ENCODE measurements around the gene ABHD2. TPM values are rescaled to one million over a fixed set of nuclear protein-coding genes. Genes with fewer than 3 reads are reported as not detected.
"Not testable (repeated sequence)": the region's sequence is repeated elsewhere in the genome, so short reads cannot be mapped to it uniquely, and the experiment has no call there.

The ABHD2 gene
- total RNA-seq, 2 experiments from 2014 or later: 16.1 to 22.8 TPM

DNA sequence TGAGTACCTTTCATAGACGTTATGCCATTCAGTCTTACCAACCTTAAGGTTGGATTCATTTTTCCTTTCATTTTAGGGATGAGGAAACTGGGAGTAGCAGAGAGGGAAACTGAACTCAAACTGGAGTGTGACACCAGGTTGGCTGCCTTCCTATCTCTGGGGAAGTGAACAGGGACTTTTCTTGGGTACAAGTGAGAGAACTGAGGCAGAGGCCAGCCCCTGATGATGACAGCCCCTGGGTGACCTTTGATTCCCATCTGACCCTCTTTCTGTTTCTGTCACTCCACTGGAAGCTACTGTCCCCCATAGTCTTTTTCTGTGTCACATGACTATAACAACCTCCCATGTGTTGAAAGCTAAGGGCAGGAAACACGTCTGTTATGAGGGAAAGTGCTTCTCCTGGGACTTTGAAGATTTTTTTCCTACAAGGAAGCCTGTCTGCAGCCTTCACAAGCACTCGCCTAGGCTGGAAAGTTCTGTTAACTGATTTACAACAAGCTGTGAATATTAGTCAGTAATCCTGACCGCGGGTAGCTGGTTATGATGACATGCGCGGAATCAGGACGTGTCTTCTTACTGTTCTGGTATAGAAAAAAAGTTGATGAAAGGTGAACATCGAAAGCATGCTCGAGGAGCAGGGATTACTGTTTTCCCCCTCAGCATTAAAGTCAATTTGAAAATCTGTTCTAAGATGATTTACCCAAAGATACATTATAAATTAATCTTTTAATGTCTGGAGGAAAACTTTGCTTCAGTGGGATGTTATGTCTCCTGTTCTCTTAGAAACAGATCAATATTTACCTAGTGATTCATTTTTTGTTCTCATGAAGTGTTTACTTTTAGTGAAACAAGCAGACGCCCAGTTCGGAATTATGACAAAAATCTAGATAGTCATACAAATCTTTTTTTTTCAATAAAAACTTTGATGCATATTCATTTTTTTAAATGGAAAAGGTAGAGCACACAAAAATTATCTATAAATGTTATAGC, 31.5 kb downstream of the ABHD2 start:
- H3K27ac ChIP-seq (ENCODE audit: low read depth, low read length, poor library complexity, severe bottlenecking): no peak overlapping the region
- H3K4me3 ChIP-seq (ENCODE audit: low read depth, low read length, poor library complexity, severe bottlenecking): no peak overlapping the region
- CTCF ChIA-PET (ENCODE audit: unreplicated experiment): no interaction called here
- POLR2A ChIA-PET: no interaction called here
- H3K4me2 ChIP-seq (ENCODE audit: low read length): no peak overlapping the region
- H3K9me2 ChIP-seq (ENCODE audit: insufficient read depth, low read length): no peaks in the 10 kb centered on the region
- BruUV-seq (replicated peaks): no TSS peak
- no peaks in the 10 kb centered on the region for H3K9me3 ChIP-seq (ENCODE audit: low read length)
- H3K36me3 ChIP-seq (ENCODE audit: insufficient read depth, low read length): peaks cover 8% of the 10 kb centered on the region; the same call in 1 of the 2 replicates
- intact Hi-C loops (cut with micrococcal nuclease; ENCODE audit: unreplicated experiment): no loop called here
- H2AFZ ChIP-seq (ENCODE audit: low read length): no peak overlapping the region
- DNase-seq (ENCODE audit: low spot score): no peak
- H3K4me1 ChIP-seq (ENCODE audit: insufficient read depth, low read length, poor library complexity, severe bottlenecking): peaks cover 4% of the 10 kb centered on the region
- TF ChIP-seq, protein P1, sequence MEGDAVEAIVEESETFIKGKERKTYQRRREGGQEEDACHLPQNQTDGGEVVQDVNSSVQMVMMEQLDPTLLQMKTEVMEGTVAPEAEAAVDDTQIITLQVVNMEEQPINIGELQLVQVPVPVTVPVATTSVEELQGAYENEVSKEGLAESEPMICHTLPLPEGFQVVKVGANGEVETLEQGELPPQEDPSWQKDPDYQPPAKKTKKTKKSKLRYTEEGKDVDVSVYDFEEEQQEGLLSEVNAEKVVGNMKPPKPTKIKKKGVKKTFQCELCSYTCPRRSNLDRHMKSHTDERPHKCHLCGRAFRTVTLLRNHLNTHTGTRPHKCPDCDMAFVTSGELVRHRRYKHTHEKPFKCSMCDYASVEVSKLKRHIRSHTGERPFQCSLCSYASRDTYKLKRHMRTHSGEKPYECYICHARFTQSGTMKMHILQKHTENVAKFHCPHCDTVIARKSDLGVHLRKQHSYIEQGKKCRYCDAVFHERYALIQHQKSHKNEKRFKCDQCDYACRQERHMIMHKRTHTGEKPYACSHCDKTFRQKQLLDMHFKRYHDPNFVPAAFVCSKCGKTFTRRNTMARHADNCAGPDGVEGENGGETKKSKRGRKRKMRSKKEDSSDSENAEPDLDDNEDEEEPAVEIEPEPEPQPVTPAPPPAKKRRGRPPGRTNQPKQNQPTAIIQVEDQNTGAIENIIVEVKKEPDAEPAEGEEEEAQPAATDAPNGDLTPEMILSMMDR (conservative IDR thresholded peaks at IDR 0.05; ENCODE audit: low read length): no peak
- TF ChIP-seq EZH2phosphoT487 (IDR thresholded peaks at IDR 0.05; ENCODE audit: borderline replicate concordance, low read depth, low read length): no peak
- H4K20me1 ChIP-seq (ENCODE audit: insufficient read depth, low read length): no peaks in the 10 kb centered on the region
- H3K79me2 ChIP-seq (ENCODE audit: insufficient read depth, low read depth, low read length): no peaks in the 10 kb centered on the region

DNA sequence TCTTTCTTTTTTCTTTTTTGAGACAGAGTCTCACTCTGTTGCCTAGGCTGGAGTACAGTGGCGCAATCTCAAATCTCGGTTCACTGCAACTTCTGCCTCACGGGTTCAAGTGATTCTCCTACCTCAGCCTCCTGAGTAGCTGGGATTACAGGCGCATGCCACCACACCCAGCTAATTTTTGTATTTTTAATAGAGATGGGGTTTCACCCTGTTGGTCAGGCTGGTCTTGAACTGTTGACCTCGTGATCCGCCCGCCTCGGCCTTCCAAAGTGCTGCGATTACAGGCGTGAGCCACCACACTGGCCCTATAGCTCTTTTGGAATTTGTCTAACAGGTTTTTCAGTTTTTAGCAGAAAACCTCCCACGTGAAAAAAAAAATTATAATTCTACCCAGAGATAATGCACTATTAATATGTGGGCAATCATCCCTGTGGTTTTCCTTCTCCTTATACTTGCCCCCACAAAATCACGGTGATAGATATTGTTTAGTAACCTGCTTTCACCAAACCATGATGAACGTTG, 32.3 kb downstream of the ABHD2 start:
- H3K4me2 ChIP-seq (ENCODE audit: low read length); H3K27ac ChIP-seq (ENCODE audit: low read depth, low read length, poor library complexity, severe bottlenecking); CTCF ChIA-PET (ENCODE audit: unreplicated experiment); H3K79me2 ChIP-seq (ENCODE audit: insufficient read depth, low read depth, low read length); H3K4me1 ChIP-seq (ENCODE audit: insufficient read depth, low read length, poor library complexity, severe bottlenecking); H3K9me2 ChIP-seq (ENCODE audit: insufficient read depth, low read length); H3K4me3 ChIP-seq (ENCODE audit: low read depth, low read length, poor library complexity, severe bottlenecking); H2AFZ ChIP-seq (ENCODE audit: low read length); H4K20me1 ChIP-seq (ENCODE audit: insufficient read depth, low read length); DNase-seq (ENCODE audit: low spot score); H3K36me3 ChIP-seq (ENCODE audit: insufficient read depth, low read length); BruUV-seq (replicated peaks); H3K9me3 ChIP-seq (ENCODE audit: low read length); intact Hi-C loops (cut with micrococcal nuclease; ENCODE audit: unreplicated experiment): not testable (repeated sequence)
- POLR2A ChIA-PET: interaction anchor here (0.7 kb wide), 1 partner anchor 52 kb away, joined by 6 read pairs; no protein-coding TSS in a partner anchor

- Histone ChIP-seq H3K4me1 (ENCODE audit: insufficient read depth, low read length, poor library complexity, severe bottlenecking) (no peaks in the 10 kb centered on the region), H3K4me3 (ENCODE audit: low read depth, low read length, poor library complexity, severe bottlenecking) (no peak overlapping the region), H3K4me2 (ENCODE audit: low read length) (no peak overlapping the region), H3K27ac (ENCODE audit: low read depth, low read length, poor library complexity, severe bottlenecking) (no peak overlapping the region), H3K9me3 (ENCODE audit: low read length) (no peaks in the 10 kb centered on the region), H4K20me1 (ENCODE audit: insufficient read depth, low read length) (no peaks in the 10 kb centered on the region), H3K9me2 (ENCODE audit: insufficient read depth, low read length) (no peaks in the 10 kb centered on the region), H3K36me3 (ENCODE audit: insufficient read depth, low read length) (peaks cover 14% of the 10 kb centered on the region; the same call in 1 of the 2 replicates), H3K79me2 (ENCODE audit: insufficient read depth, low read depth, low read length) (no peaks in the 10 kb centered on the region), H2AFZ (ENCODE audit: low read length) (no peak overlapping the region)
- intact Hi-C loops (cut with micrococcal nuclease; ENCODE audit: unreplicated experiment): no loop called here
- POLR2A ChIA-PET: interaction anchor here (0.7 kb wide), 1 partner anchor 53 kb away, joined by 6 read pairs; no protein-coding TSS in a partner anchor
- CTCF ChIA-PET (ENCODE audit: unreplicated experiment): no interaction called here
- DNase-seq (ENCODE audit: low spot score): no peak
- no TSS peak for BruUV-seq (replicated peaks)
- no peak for TF ChIP-seq EZH2phosphoT487 (IDR thresholded peaks at IDR 0.05; ENCODE audit: borderline replicate concordance, low read depth, low read length)
- TF ChIP-seq, protein P1 (conservative IDR thresholded peaks at IDR 0.05; ENCODE audit: low read length): no peak
These were observed 33.2 kb downstream of the ABHD2 start for GRCh38 chr15:89121414-89121813.

Data from OCI-LY7 (cell line).